Kidney epithelial cell (primary cell): ENCODE measurements around the gene NABP2. TPM values are rescaled to one million over a fixed set of nuclear protein-coding genes. Genes with fewer than 3 reads are reported as not detected.

Source experiments
- DNase-seq: peaks from one replicate; pipeline ENCODE4 v3.0.0-alpha.2; 2010; ENCODE audit warnings: low read depth
- H3K27me3 ChIP-seq: 2 replicates; pipeline ENCODE4 v1.6.0; 2011; ENCODE audit warnings: low read length; ENCODE audit not compliant: control insufficient read depth, insufficient read depth
- H3K36me3 ChIP-seq: 2 replicates; pipeline ENCODE4 v1.5.1; 2011; ENCODE audit warnings: low read length; ENCODE audit not compliant: control insufficient read depth, insufficient read depth
- H3K4me3 ChIP-seq: 2 replicates; pipeline ENCODE4 v1.5.1; 2011; ENCODE audit warnings: low read depth, mild to moderate bottlenecking, control low read depth, low read length
- CTCF ChIP-seq: IDR thresholded peaks from 2 replicates; pipeline ENCODE4 v1.5.1; 2011; ENCODE audit warnings: mild to moderate bottlenecking, moderate library complexity, low read length, control low read depth, inconsistent platforms; ENCODE audit not compliant: insufficient read depth, poor library complexity, severe bottlenecking
- total RNA-seq: library from RNA; depleted of rRNA; stranded (reverse); fragments of >200 nt; gene quantifications from 2 replicates; pipeline ENCODE4 v1.2.3, GENCODE V29; 2015

Gene NABP2
- total RNA-seq, 1 donor from 2014 or later, result 47.6 TPM

- Histone ChIP-seq H3K36me3 (peaks cover 8% of the 10 kb centered on the region), H3K27me3 (no peaks in the 10 kb centered on the region), H3K4me3 (no peak overlapping the region)
- TF ChIP-seq CTCF, result no peak
- no peak for DNase-seq
Observed at GRCh38 chr12:56242986-56243385, 18.8 kb downstream of the NABP2 start.

- no peak for DNase-seq
- no peaks in the 10 kb centered on the region for H3K27me3 ChIP-seq
- H3K4me3 ChIP-seq, result no peak overlapping the region
- TF ChIP-seq CTCF, result no peak
- H3K36me3 ChIP-seq, result peaks cover 8% of the 10 kb centered on the region
Observed at GRCh38 chr12:56243731-56244181, 19.6 kb downstream of the NABP2 start.

- TF ChIP-seq CTCF, result no peak
- no peak overlapping the region for H3K4me3 ChIP-seq
- H3K36me3 ChIP-seq, result peaks cover 11% of the 10 kb centered on the region
- DNase-seq, result no peak
- no peaks in the 10 kb centered on the region for H3K27me3 ChIP-seq
Observed at GRCh38 chr12:56244494-56244893, 20.4 kb downstream of the NABP2 start.

- no peak for DNase-seq
- no peaks in the 10 kb centered on the region for H3K27me3 ChIP-seq
- no peak for TF ChIP-seq CTCF
- peaks cover 10% of the 10 kb centered on the region for H3K36me3 ChIP-seq
- no peak overlapping the region for H3K4me3 ChIP-seq
Observed at GRCh38 chr12:56247923-56248322, 23.8 kb downstream of the NABP2 start.

- peaks cover 12% of the 10 kb centered on the region for H3K36me3 ChIP-seq
- no peak overlapping the region for H3K4me3 ChIP-seq
- H3K27me3 ChIP-seq, result no peaks in the 10 kb centered on the region
- no peak for TF ChIP-seq CTCF
- DNase-seq, result no peak
Observed at GRCh38 chr12:56248711-56249110, 24.6 kb downstream of the NABP2 start.

GRCh38 chr12:56252649-56253048, 28.5 kb downstream of the NABP2 start:
- TF ChIP-seq CTCF, result no peak
- peaks cover 10% of the 10 kb centered on the region for H3K36me3 ChIP-seq
- H3K4me3 ChIP-seq, result no peak overlapping the region
- H3K27me3 ChIP-seq, result no peaks in the 10 kb centered on the region
- DNase-seq, result no peak
